ENCODE data around the gene ZNF438.

Gene ZNF438

GRCh38 chr10:31011017-31011664, 20.5 kb downstream of the ZNF438 start:
- no peak for DNase-seq

- no peak for DNase-seq
Observed at GRCh38 chr10:31010062-31010461, 21.6 kb downstream of the ZNF438 start.

GRCh38 chr10:31005895-31006294, 25.8 kb downstream of the ZNF438 start:
- no peak for DNase-seq

GRCh38 chr10:31004611-31005193, 27.0 kb downstream of the ZNF438 start:
- DNase-seq = peak in 1 of 5 experiments; percentile 31

- no peak for DNase-seq
Observed at GRCh38 chr10:31001740-31002139, 29.9 kb downstream of the ZNF438 start.

GRCh38 chr10:31000867-31001266, 30.8 kb downstream of the ZNF438 start:
- no peak for DNase-seq

- DNase-seq = peak in 1 of 5 experiments; percentile 47
Observed at GRCh38 chr10:31000071-31000782, 31.4 kb downstream of the ZNF438 start.

GRCh38 chr10:30999070-30999712, 32.5 kb downstream of the ZNF438 start:
- peak in 1 of 5 experiments; percentile 48 for DNase-seq

GRCh38 chr10:30997536-30998235, 34.0 kb downstream of the ZNF438 start:
- peak in 1 of 5 experiments; percentile 54 for DNase-seq

- DNase-seq = no peak
Observed at GRCh38 chr10:30996481-30997005, 35.1 kb downstream of the ZNF438 start.

GRCh38 chr10:30995081-30995770, 36.4 kb downstream of the ZNF438 start:
- DNase-seq = no peak

- DNase-seq = no peak
Observed at GRCh38 chr10:30993155-30993554, 38.5 kb downstream of the ZNF438 start.

- DNase-seq = no peak
Observed at GRCh38 chr10:30992681-30993080, 39.0 kb downstream of the ZNF438 start.

GRCh38 chr10:30991647-30992011, 40.0 kb downstream of the ZNF438 start:
- no peak for DNase-seq

- DNase-seq = no peak
Observed at GRCh38 chr10:30990971-30991646, 40.6 kb downstream of the ZNF438 start.

- DNase-seq = no peak
Observed at GRCh38 chr10:30990351-30990750, 41.3 kb downstream of the ZNF438 start.

- DNase-seq = no peak
Observed at GRCh38 chr10:30988831-30989435, 42.7 kb downstream of the ZNF438 start.

- DNase-seq = peak in 1 of 5 experiments; percentile 25
Observed at GRCh38 chr10:30987463-30987862, 44.2 kb downstream of the ZNF438 start.

GRCh38 chr10:30986053-30986555, 45.6 kb downstream of the ZNF438 start:
- peak in 1 of 5 experiments; percentile 94 for DNase-seq

- peak in 1 of 5 experiments; percentile 20 for DNase-seq
Observed at GRCh38 chr10:30985512-30985911, 46.2 kb downstream of the ZNF438 start.

All from T-helper 2 cell (primary cell).